Measurements from ENCODE around the gene TMEM168. TPM values are rescaled to one million over a fixed set of nuclear protein-coding genes. Genes with fewer than 3 reads are reported as not detected.
"Not testable (repeated sequence)": the region's sequence is repeated elsewhere in the genome, so short reads cannot be mapped to it uniquely, and the experiment has no call there.

The TMEM168 gene
- total RNA-seq, 1 donor from 2014 or later: 13.8 TPM

- no peaks in the 10 kb centered on the region for H3K36me3 Mint-ChIP-seq (ENCODE audit: unreplicated experiment)
- H3K27ac Mint-ChIP-seq (ENCODE audit: unreplicated experiment): no peak overlapping the region
- H3K27me3 Mint-ChIP-seq (ENCODE audit: unreplicated experiment): peaks cover 2% of the 10 kb centered on the region
- no peak overlapping the region for H3K4me3 Mint-ChIP-seq (ENCODE audit: unreplicated experiment)
- no peak for TF ChIP-seq CTCF (IDR thresholded peaks at IDR 0.05; ENCODE audit: partially characterized antibody, unreplicated experiment)
- no peak for DNase-seq
- peaks cover 4% of the 10 kb centered on the region for H3K4me1 Mint-ChIP-seq (ENCODE audit: low read depth, unreplicated experiment)
- peaks cover 4% of the 10 kb centered on the region for H3K9me3 Mint-ChIP-seq (ENCODE audit: unreplicated experiment)
These were observed 9.4 kb upstream of the TMEM168 start for GRCh38 chr7:112799448-112800120.

- Mint-ChIP-seq H3K36me3 (ENCODE audit: unreplicated experiment) (no peaks in the 10 kb centered on the region), H3K27me3 (ENCODE audit: unreplicated experiment) (peaks cover 2% of the 10 kb centered on the region), H3K27ac (ENCODE audit: unreplicated experiment) (no peak overlapping the region), H3K4me3 (ENCODE audit: unreplicated experiment) (no peak overlapping the region), H3K9me3 (ENCODE audit: unreplicated experiment) (peaks cover 4% of the 10 kb centered on the region), H3K4me1 (ENCODE audit: low read depth, unreplicated experiment) (peaks cover 4% of the 10 kb centered on the region)
- TF ChIP-seq CTCF (IDR thresholded peaks at IDR 0.05; ENCODE audit: partially characterized antibody, unreplicated experiment): no peak
- no peak for DNase-seq
These were observed 8.3 kb upstream of the TMEM168 start for GRCh38 chr7:112798274-112799159.

GRCh38 chr7:112796552-112796951 lies 6.4 kb upstream of the TMEM168 start:
- H3K4me3 Mint-ChIP-seq (ENCODE audit: unreplicated experiment); H3K27me3 Mint-ChIP-seq (ENCODE audit: unreplicated experiment); H3K9me3 Mint-ChIP-seq (ENCODE audit: unreplicated experiment); H3K36me3 Mint-ChIP-seq (ENCODE audit: unreplicated experiment); H3K27ac Mint-ChIP-seq (ENCODE audit: unreplicated experiment); H3K4me1 Mint-ChIP-seq (ENCODE audit: low read depth, unreplicated experiment); DNase-seq: not testable (repeated sequence)

GRCh38 chr7:112792441-112792840 lies 2.2 kb upstream of the TMEM168 start:
- Mint-ChIP-seq H3K36me3 (ENCODE audit: unreplicated experiment) (no peaks in the 10 kb centered on the region), H3K27ac (ENCODE audit: unreplicated experiment) (no peak overlapping the region), H3K9me3 (ENCODE audit: unreplicated experiment) (peaks cover 2% of the 10 kb centered on the region), H3K27me3 (ENCODE audit: unreplicated experiment) (peaks cover 2% of the 10 kb centered on the region), H3K4me3 (ENCODE audit: unreplicated experiment) (no peak overlapping the region), H3K4me1 (ENCODE audit: low read depth, unreplicated experiment) (peaks cover 8% of the 10 kb centered on the region)
- no peak for TF ChIP-seq CTCF (IDR thresholded peaks at IDR 0.05; ENCODE audit: partially characterized antibody, unreplicated experiment)
- no peak for DNase-seq

- H3K36me3 Mint-ChIP-seq (ENCODE audit: unreplicated experiment): no peaks in the 10 kb centered on the region
- no peak for DNase-seq
- H3K4me3 Mint-ChIP-seq (ENCODE audit: unreplicated experiment): peak overlapping the region; percentile 92
- peaks cover 2% of the 10 kb centered on the region for H3K27me3 Mint-ChIP-seq (ENCODE audit: unreplicated experiment)
- H3K4me1 Mint-ChIP-seq (ENCODE audit: low read depth, unreplicated experiment): peaks cover 8% of the 10 kb centered on the region
- TF ChIP-seq CTCF (IDR thresholded peaks at IDR 0.05; ENCODE audit: partially characterized antibody, unreplicated experiment): no peak
- H3K9me3 Mint-ChIP-seq (ENCODE audit: unreplicated experiment): peaks cover 2% of the 10 kb centered on the region
- H3K27ac Mint-ChIP-seq (ENCODE audit: unreplicated experiment): no peak overlapping the region
These were observed 1.4 kb upstream of the TMEM168 start for GRCh38 chr7:112791465-112792168.

Data from glutamatergic neuron (in vitro differentiated cells).